ENCODE data around the gene CCNY. TPM values are rescaled to one million over a fixed set of nuclear protein-coding genes. Genes with fewer than 3 reads are reported as not detected.
"Not testable (repeated sequence)": the region's sequence is repeated elsewhere in the genome, so short reads cannot be mapped to it uniquely, and the experiment has no call there.

CCNY gene
- total RNA-seq, 1 experiment from 2014 or later, result 122 TPM

- DNase-seq, result no peak
- no peaks in the 10 kb centered on the region for H3K27me3 ChIP-seq (replicated peaks; ENCODE audit: control insufficient read depth, insufficient read depth, low read length)
- Mint-ChIP-seq H3K27me3 (ENCODE audit: insufficient read depth, unreplicated experiment) (no peaks in the 10 kb centered on the region), H3K27ac (ENCODE audit: unreplicated experiment) (no peak overlapping the region), H3K36me3 (ENCODE audit: insufficient read depth, unreplicated experiment) (peaks cover 30% of the 10 kb centered on the region), H3K4me3 (ENCODE audit: unreplicated experiment) (no peak overlapping the region), H3K9me3 (ENCODE audit: unreplicated experiment) (no peaks in the 10 kb centered on the region), H3K4me1 (ENCODE audit: low read depth, unreplicated experiment) (peaks cover 11% of the 10 kb centered on the region)
- intact Hi-C loops (cut with micrococcal nuclease; ENCODE audit: unreplicated experiment), result no loop called here
- H3K36me3 ChIP-seq (ENCODE audit: control insufficient read depth, insufficient read depth, low read length), result no peaks in the 10 kb centered on the region
- H3K4me1 ChIP-seq, result peaks cover 6% of the 10 kb centered on the region; the same call in 1 of the 2 replicates
- H3K9me3 ChIP-seq, result no peaks in the 10 kb centered on the region
- ChIA-PET POLR2A (no interaction called here), CTCF (no interaction called here)
- TF ChIP-seq CTCF (IDR thresholded peaks at IDR 0.05; ENCODE audit: insufficient read depth in 1 of 2, low read depth in 1 of 2, low read length in 1 of 2, severe bottlenecking in 1 of 2, unreplicated experiment in 1 of 2), result no peak
- H3K4me3 ChIP-seq (ENCODE audit: low read depth, low read length), result no peak overlapping the region
- BruUV-seq (replicated peaks), result no TSS peak
These were observed 181.3 kb downstream of the CCNY start for GRCh38 chr10:35517431-35518181.

GRCh38 chr10:35518187-35518586, 181.9 kb downstream of the CCNY start:
- H3K9me3 ChIP-seq; CTCF ChIA-PET; H3K4me1 ChIP-seq; H3K4me3 ChIP-seq (ENCODE audit: low read depth, low read length); H3K27ac Mint-ChIP-seq (ENCODE audit: unreplicated experiment); BruUV-seq (replicated peaks); POLR2A ChIA-PET; H3K27me3 Mint-ChIP-seq (ENCODE audit: insufficient read depth, unreplicated experiment); H3K4me3 Mint-ChIP-seq (ENCODE audit: unreplicated experiment); intact Hi-C loops (cut with micrococcal nuclease; ENCODE audit: unreplicated experiment); DNase-seq; H3K9me3 Mint-ChIP-seq (ENCODE audit: unreplicated experiment); H3K27me3 ChIP-seq (replicated peaks; ENCODE audit: control insufficient read depth, insufficient read depth, low read length); H3K36me3 ChIP-seq (ENCODE audit: control insufficient read depth, insufficient read depth, low read length): not testable (repeated sequence)
- H3K4me1 Mint-ChIP-seq (ENCODE audit: low read depth, unreplicated experiment), result peaks cover 11% of the 10 kb centered on the region
- H3K36me3 Mint-ChIP-seq (ENCODE audit: insufficient read depth, unreplicated experiment), result peaks cover 30% of the 10 kb centered on the region

- H3K36me3 Mint-ChIP-seq (ENCODE audit: insufficient read depth, unreplicated experiment), result peaks cover 30% of the 10 kb centered on the region
- no peaks in the 10 kb centered on the region for H3K27me3 ChIP-seq (replicated peaks; ENCODE audit: control insufficient read depth, insufficient read depth, low read length)
- H3K9me3 Mint-ChIP-seq (ENCODE audit: unreplicated experiment), result no peaks in the 10 kb centered on the region
- H3K9me3 ChIP-seq, result no peaks in the 10 kb centered on the region
- H3K4me3 Mint-ChIP-seq (ENCODE audit: unreplicated experiment), result no peak overlapping the region
- DNase-seq, result no peak
- no TSS peak for BruUV-seq (replicated peaks)
- H3K36me3 ChIP-seq (ENCODE audit: control insufficient read depth, insufficient read depth, low read length), result no peaks in the 10 kb centered on the region
- ChIA-PET POLR2A (no interaction called here), CTCF (no interaction called here)
- peaks cover 4% of the 10 kb centered on the region; the same call in 1 of the 2 replicates for H3K4me1 ChIP-seq
- no peak overlapping the region for H3K4me3 ChIP-seq (ENCODE audit: low read depth, low read length)
- TF ChIP-seq CTCF (IDR thresholded peaks at IDR 0.05; ENCODE audit: insufficient read depth in 1 of 2, low read depth in 1 of 2, low read length in 1 of 2, severe bottlenecking in 1 of 2, unreplicated experiment in 1 of 2), result no peak
- intact Hi-C loops (cut with micrococcal nuclease; ENCODE audit: unreplicated experiment), result no loop called here
- H3K27me3 Mint-ChIP-seq (ENCODE audit: insufficient read depth, unreplicated experiment), result no peaks in the 10 kb centered on the region
- no peak overlapping the region for H3K27ac Mint-ChIP-seq (ENCODE audit: unreplicated experiment)
- H3K4me1 Mint-ChIP-seq (ENCODE audit: low read depth, unreplicated experiment), result peaks cover 4% of the 10 kb centered on the region
These were observed 184.7 kb downstream of the CCNY start for GRCh38 chr10:35520996-35521395.

Measured in Caco-2 (cell line).